GM12878 (cell line): ENCODE measurements around the gene CFAP57. TPM values are rescaled to one million over a fixed set of nuclear protein-coding genes. Genes with fewer than 3 reads are reported as not detected.

ENCODE experiments used
- BHLHE40 ChIP-seq, 2 experiments: fragments of 450-650 bp in 1 of 2; IDR thresholded peaks; 2 replicates each; pipeline ENCODE4 v1.6.1; 2011 to 2017; ENCODE audit warnings: low read depth in 2 of 2, borderline replicate concordance in 1 of 2, improper control_type of control experiment in 1 of 2, low read length in 1 of 2, mild to moderate bottlenecking in 1 of 2
- PRDM15 ChIP-seq: fragments of 450-650 bp; formaldehyde crosslinking; IDR thresholded peaks from 2 replicates; pipeline ENCODE4 v1.4.0; 2020; ENCODE audit warnings: mild to moderate bottlenecking, moderate library complexity
- SMAD1 ChIP-seq: fragments of 450-650 bp; IDR thresholded peaks from 2 replicates; pipeline ENCODE4 v1.6.1; 2018; ENCODE audit warnings: mild to moderate bottlenecking, low read depth; ENCODE audit not compliant: partially characterized antibody
- ZNF274 ChIP-seq: IDR thresholded peaks from one replicate; pipeline ENCODE4 v1.8.0; 2011; ENCODE audit not compliant: insufficient read length, insufficient read depth
- ZNF592 ChIP-seq: fragments of 450-650 bp; IDR thresholded peaks from 2 replicates; pipeline ENCODE4 v1.6.1; 2017; ENCODE audit warnings: mild to moderate bottlenecking, moderate library complexity
- polyA plus RNA-seq, 11 experiments: library from polyadenylated mRNA; depleted of rRNA in 4 of 11; unstranded in 6 of 11; stranded (reverse) in 5 of 11; fragments of >200 nt; fragmentation: Nextera tagmentation in 4 of 11; fragmentation: Illumina TruSeq in 1 of 11; extraction: Ambion mirVana in 4 of 11; extraction: Trizol in 1 of 11; gene quantifications; 1 replicate in 1 of 11; 2 replicates in 10 of 11; pipeline versions ENCODE4 v1.2.1 to v1.2.3, GENCODE V29; 2011 to 2016; ENCODE audit warnings: inconsistent platforms in 2 of 11, missing spikeins in 2 of 11, low read depth in 1 of 11
- total RNA-seq, 4 experiments: library from RNA; depleted of rRNA in 3 of 4; stranded (reverse); fragments of >200 nt in 3 of 4; fragmentation: Illumina TruSeq in 1 of 4; extraction: Trizol in 1 of 4; gene quantifications; 2 replicates each; pipeline versions ENCODE4 v1.2.1 to v1.2.3, GENCODE V29; 2013 to 2021

Gene CFAP57
- total and polyA plus RNA-seq, 10 of the 15 experiments (the other 5 are each of a cell fraction or from before 2014, with no cell fraction given) = 0.45 to 4.8 (median 1.3) TPM

DNA sequence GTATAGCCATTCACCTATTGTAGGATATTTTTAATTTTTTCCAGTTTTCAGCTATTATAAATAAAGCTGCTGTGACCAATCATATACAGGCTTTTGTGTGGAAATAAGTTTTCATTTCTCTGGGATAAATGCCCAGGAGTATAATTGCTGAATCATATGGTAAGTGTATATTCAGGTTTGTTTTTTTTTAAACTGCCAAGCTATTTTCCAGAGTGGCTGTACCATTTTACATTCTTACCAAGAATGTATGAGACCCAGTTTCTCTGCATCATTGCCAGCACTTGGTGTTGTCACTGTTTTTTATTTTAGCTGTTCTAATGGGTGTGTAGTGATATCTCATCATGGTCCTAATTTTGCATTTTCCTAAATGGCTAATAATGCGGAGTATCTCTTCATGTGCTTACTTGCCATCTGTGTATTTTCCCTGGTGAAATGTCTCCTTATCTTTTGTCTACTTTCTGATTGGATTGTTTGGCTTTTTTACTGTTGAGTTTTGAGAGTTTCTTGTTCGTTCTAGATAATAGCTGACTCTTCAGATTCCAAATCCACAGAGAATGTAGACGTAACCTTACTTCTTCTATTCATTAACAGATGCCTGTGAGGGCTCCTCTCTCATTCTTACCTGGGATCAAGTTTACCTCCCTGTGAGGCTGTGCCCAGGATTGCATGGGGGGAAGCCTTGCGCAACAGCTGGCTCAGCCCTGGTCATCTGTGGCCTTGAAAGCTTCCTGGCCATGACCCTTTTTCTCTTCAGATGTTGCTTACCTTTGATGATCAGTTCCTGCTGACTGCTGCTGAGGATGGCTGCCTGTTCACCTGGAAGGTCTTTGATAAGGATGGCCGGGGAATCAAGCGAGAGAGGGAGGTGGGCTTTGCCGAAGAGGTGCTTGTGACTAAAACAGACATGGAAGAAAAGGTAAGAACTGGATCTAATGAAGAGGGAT lies 42.6 kb downstream of the CFAP57 start (continued):
- TF ChIP-seq ZNF592 (no peak), ZNF274 (no peak), PRDM15 (no peak), BHLHE40 (IDR thresholded peaks at IDR 0.05; ENCODE audit: borderline replicate concordance in 1 of 2, low read depth in 2 of 2, low read length in 1 of 2) (no peak), SMAD1 (no peak)
